K562 (cell line): ENCODE measurements around the gene GALNT17. TPM values are rescaled to one million over a fixed set of nuclear protein-coding genes. Genes with fewer than 3 reads are reported as not detected.

Experiments
- ATAC-seq: fragments of 200-7000 bp; cut with Tn5 transposase; 3 replicates; pipeline ENCODE4 v1.9.1; 2020; ENCODE audit warnings: moderate library complexity
- BruUV-seq: library from RNA; stranded (reverse); fragments of 400-500 nt; replicated peaks from 2 replicates; lab custom pipeline; 2021; lab: Mats Ljungman, UMichigan
- CTCF ChIA-PET: fragments of 300-600 bp; formaldehyde crosslinking; extraction: SDS; loops from one replicate; lab custom pipeline; 2021; ENCODE audit warnings: low intra/inter-chr PET ratio; lab: Yijun Ruan, JAX
- POLR2A ChIA-PET: fragments of 300-600, 350-650 bp; sonication (Branson Sonifier 250); formaldehyde crosslinking; extraction: SDS; loops from one replicate; lab custom pipeline; 2021; ENCODE audit warnings: antibody characterized with exemption, inconsistent platforms; lab: Yijun Ruan, JAX
- DNase-seq, 4 experiments: peaks; one replicate each; pipeline versions ENCODE4 v3.0.0 to v3.0.0-alpha.2; 2011 to 2018; ENCODE audit warnings: low spot score in 3 of 4, mixed read lengths in 3 of 4; ENCODE audit errors: extremely low read depth in 1 of 4
- FAIRE-seq: peaks from 2 replicates; lab custom pipeline; 2011; peaks lifted over from hg19 to GRCh38; lab: Jason Lieb, UNC
- H2AFZ ChIP-seq: 2 replicates; pipeline ENCODE4 v1.6.0; 2011; ENCODE audit warnings: low read depth, low read length, control low read depth, inconsistent platforms
- H3K27ac ChIP-seq: fragments of 200-600 bp; 3 replicates; pipeline ENCODE4 v1.8.0; 2011; ENCODE audit warnings: low read depth, mild to moderate bottlenecking, control low read depth, inconsistent platforms, low read length, moderate library complexity, mixed read lengths; ENCODE audit errors: extremely low read depth
- H3K27me3 ChIP-seq, 2 experiments: fragments of 300-600 bp in 1 of 2; 2 replicates in 1 of 2; 3 replicates in 1 of 2; pipeline versions ENCODE4 v1.6.0 to v1.8.0; 2011; ENCODE audit warnings: inconsistent platforms in 2 of 2, low read length in 2 of 2, mild to moderate bottlenecking in 1 of 2, mixed read lengths in 1 of 2, moderate library complexity in 1 of 2; ENCODE audit not compliant: control insufficient read depth in 2 of 2, insufficient read depth in 2 of 2
- H3K36me3 ChIP-seq: fragments of 300-600 bp; 3 replicates; pipeline ENCODE4 v1.8.0; 2011; ENCODE audit warnings: mild to moderate bottlenecking, low read length, inconsistent platforms; ENCODE audit not compliant: control insufficient read depth, insufficient read depth
- H3K4me1 ChIP-seq, 2 experiments: fragments of 200-600 bp in 1 of 2; replicated peaks in 1 of 2; 2 replicates in 1 of 2; 3 replicates in 1 of 2; pipeline versions ENCODE4 v1.5.1 to v1.8.0; 2011; ENCODE audit warnings: inconsistent platforms in 2 of 2, low read length in 2 of 2, mild to moderate bottlenecking in 1 of 2, mixed read lengths in 1 of 2, moderate library complexity in 1 of 2; ENCODE audit not compliant: control insufficient read depth in 2 of 2, insufficient read depth in 2 of 2
- H3K4me2 ChIP-seq: 2 replicates; pipeline ENCODE4 v1.6.1; 2011; ENCODE audit warnings: low read length, control low read depth, inconsistent platforms, mixed read lengths; ENCODE audit not compliant: insufficient read depth
- H3K4me3 ChIP-seq: fragments of 200-600 bp; sonication (generic), shearing (Covaris generic); 2 replicates; pipeline ENCODE4 v1.5.1; 2016; ENCODE audit warnings: control low read depth, inconsistent platforms
- H3K79me2 ChIP-seq: fragments of 200-600 bp; 3 replicates; pipeline ENCODE4 v1.8.0; 2011; ENCODE audit warnings: low read length, inconsistent platforms; ENCODE audit not compliant: control insufficient read depth, insufficient read depth
- H3K9ac ChIP-seq, 2 experiments: 2 replicates each; pipeline versions ENCODE4 v1.6.0 to v1.6.1; 2011; ENCODE audit warnings: low read depth in 2 of 2, low read length in 2 of 2, control low read depth in 1 of 2, inconsistent platforms in 1 of 2, mild to moderate bottlenecking in 1 of 2, mixed read lengths in 1 of 2; ENCODE audit not compliant: insufficient read depth in 1 of 2
- H3K9me1 ChIP-seq: one replicate; pipeline ENCODE4 v1.6.0; 2011; ENCODE audit warnings: inconsistent platforms, mild to moderate bottlenecking, low read length, moderate library complexity; ENCODE audit not compliant: control insufficient read depth, insufficient read depth
- H3K9me3 ChIP-seq: replicated peaks from 2 replicates; pipeline ENCODE4 v1.5.1; 2011; ENCODE audit warnings: low read depth, low read length, inconsistent platforms; ENCODE audit not compliant: control insufficient read depth, insufficient read depth
- H4K20me1 ChIP-seq: replicated peaks from 2 replicates; pipeline ENCODE4 v1.6.1; 2011; ENCODE audit warnings: low read length, inconsistent platforms, mixed read lengths; ENCODE audit not compliant: control insufficient read depth, insufficient read depth
- ZEB2 ChIP-seq: fragments of 450-650 bp; IDR thresholded peaks from 2 replicates; pipeline ENCODE4 v1.6.1; 2016
- WGBS: fragments of 100-300 bp; shearing (Covaris generic); methylation state at CpG from one replicate; pipeline ENCODE4 v1.1.6; 2016; ENCODE audit warnings: low coverage, mixed read lengths; ENCODE audit not compliant: insufficient coverage; ENCODE audit errors: missing lambda C conversion rate; 5-methylcytosine and 5-hydroxymethylcytosine counted together
- in situ Hi-C: fragments of 300-500 bp; cut with MboI; formaldehyde crosslinking; loops from 4 replicates; pipeline ENCODE4 v1.15.0; 2018; ENCODE audit warnings: inconsistent platforms, mixed read lengths
- intact Hi-C: fragments of 100-400 bp; cut with micrococcal nuclease; formaldehyde crosslinking; loops from 2 replicates; pipeline ENCODE4 v1.14.2; 2022
- polyA plus RNA-seq, 8 experiments: library from polyadenylated mRNA; depleted of rRNA in 4 of 8; stranded (reverse) in 5 of 8; unstranded in 3 of 8; fragments of >200 nt; fragmentation: Nextera tagmentation in 2 of 8; fragmentation: Illumina TruSeq in 1 of 8; extraction: Ambion mirVana in 2 of 8; extraction: Trizol in 1 of 8; gene quantifications; 2 replicates each; pipeline versions ENCODE4 v1.2.1 to v1.2.3, GENCODE V29; 2011 to 2014; ENCODE audit warnings: inconsistent platforms in 1 of 8, missing spikeins in 1 of 8
- total RNA-seq, 7 experiments: library from RNA; depleted of rRNA in 6 of 7; stranded (reverse); fragments of >200 nt in 6 of 7; fragmentation: Illumina TruSeq in 2 of 7; extraction: Trizol in 2 of 7; gene quantifications; 2 replicates each; pipeline versions ENCODE4 v1.2.1 to v1.2.3, GENCODE V29; 2011 to 2021; ENCODE audit warnings: low replicate concordance in 1 of 7
- TF ChIP-seq, protein P1 (sequence below): IDR thresholded peaks from 2 replicates; pipeline ENCODE4 v1.6.1; 2011; ENCODE audit warnings: borderline replicate concordance, low read depth, mild to moderate bottlenecking, moderate library complexity, low read length; ENCODE audit not compliant: insufficient read depth, poor library complexity, severe bottlenecking

Gene GALNT17
- total and polyA plus RNA-seq, 9 of the 15 experiments (the other 6 are each of a cell fraction or from before 2014, with no cell fraction given): not detected

GRCh38 chr7:71237945-71238344 lies 106.0 kb downstream of the GALNT17 start:
- peaks cover 3 to 9% of the 10 kb centered on the region in 2 experiments; a peak in 3 of 5 replicates for H3K27me3 ChIP-seq
- no peaks in the 10 kb centered on the region for H3K9me3 ChIP-seq
- H3K4me3 ChIP-seq: no peak overlapping the region
- FAIRE-seq (no peak), ATAC-seq (no peak), DNase-seq (no peak)
- no TSS peak for BruUV-seq
- no peak overlapping the region for H2AFZ ChIP-seq
- 0% methylated on average over 2 of the region's 2 CpGs for WGBS
- no peaks in the 10 kb centered on the region for H3K4me1 ChIP-seq
- H3K36me3 ChIP-seq: no peaks in the 10 kb centered on the region
- TF ChIP-seq, protein P1, sequence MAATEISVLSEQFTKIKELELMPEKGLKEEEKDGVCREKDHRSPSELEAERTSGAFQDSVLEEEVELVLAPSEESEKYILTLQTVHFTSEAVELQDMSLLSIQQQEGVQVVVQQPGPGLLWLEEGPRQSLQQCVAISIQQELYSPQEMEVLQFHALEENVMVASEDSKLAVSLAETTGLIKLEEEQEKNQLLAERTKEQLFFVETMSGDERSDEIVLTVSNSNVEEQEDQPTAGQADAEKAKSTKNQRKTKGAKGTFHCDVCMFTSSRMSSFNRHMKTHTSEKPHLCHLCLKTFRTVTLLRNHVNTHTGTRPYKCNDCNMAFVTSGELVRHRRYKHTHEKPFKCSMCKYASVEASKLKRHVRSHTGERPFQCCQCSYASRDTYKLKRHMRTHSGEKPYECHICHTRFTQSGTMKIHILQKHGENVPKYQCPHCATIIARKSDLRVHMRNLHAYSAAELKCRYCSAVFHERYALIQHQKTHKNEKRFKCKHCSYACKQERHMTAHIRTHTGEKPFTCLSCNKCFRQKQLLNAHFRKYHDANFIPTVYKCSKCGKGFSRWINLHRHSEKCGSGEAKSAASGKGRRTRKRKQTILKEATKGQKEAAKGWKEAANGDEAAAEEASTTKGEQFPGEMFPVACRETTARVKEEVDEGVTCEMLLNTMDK: no peak
- no peak for TF ChIP-seq ZEB2
- POLR2A ChIA-PET: no interaction called here
- in situ Hi-C loops: no loop called here
- no peak overlapping the region for H3K9ac ChIP-seq
- H3K79me2 ChIP-seq: no peaks in the 10 kb centered on the region
- H3K9me1 ChIP-seq: no peaks in the 10 kb centered on the region
- H4K20me1 ChIP-seq: no peaks in the 10 kb centered on the region
- CTCF ChIA-PET: no interaction called here
- H3K27ac ChIP-seq: no peak overlapping the region
- intact Hi-C loops: no loop called here
- H3K4me2 ChIP-seq: no peak overlapping the region
